GM10847 (cell line): ENCODE results near the gene SPON1.

Source experiments
- POLR2A ChIP-seq: IDR thresholded peaks from 2 replicates; pipeline ENCODE4 v1.6.1; 2011; ENCODE audit not compliant: insufficient read length; ENCODE audit errors: extremely low read depth

SPON1 gene

DNA sequence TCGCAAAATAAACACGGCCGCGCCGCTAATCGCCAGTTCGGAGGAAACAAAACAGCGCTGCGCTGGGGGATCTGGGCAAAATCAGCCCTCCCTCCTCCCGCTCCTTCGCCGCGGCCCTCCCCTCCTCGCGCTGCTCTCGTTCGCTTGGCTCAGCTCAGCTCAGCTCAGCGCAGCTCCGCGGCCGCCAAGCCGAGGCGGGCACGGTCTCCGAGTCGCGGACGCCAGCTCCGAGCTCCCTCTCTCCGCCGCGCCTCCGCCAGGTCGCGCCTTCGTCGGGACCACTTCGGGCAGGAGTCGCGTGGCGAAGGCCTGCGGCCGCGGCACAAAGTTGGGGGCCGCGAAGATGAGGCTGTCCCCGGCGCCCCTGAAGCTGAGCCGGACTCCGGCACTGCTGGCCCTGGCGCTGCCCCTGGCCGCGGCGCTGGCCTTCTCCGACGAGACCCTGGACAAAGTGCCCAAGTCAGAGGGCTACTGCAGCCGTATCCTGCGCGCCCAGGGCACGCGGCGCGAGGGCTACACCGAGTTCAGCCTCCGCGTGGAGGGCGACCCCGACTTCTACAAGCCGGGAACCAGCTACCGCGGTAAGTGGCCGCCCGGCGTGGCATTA lies at the start of gene SPON1:
Gene SPON1, plus strand, starts transcription at position 162 of the 607 bp plus-strand sequence. Its CDS starts 182 bp downstream, at position 344.
- no peak for TF ChIP-seq POLR2A

GRCh38 chr11:13917264-13917663 lies 45.3 kb upstream of the SPON1 start:
- TF ChIP-seq POLR2A, result no peak

DNA sequence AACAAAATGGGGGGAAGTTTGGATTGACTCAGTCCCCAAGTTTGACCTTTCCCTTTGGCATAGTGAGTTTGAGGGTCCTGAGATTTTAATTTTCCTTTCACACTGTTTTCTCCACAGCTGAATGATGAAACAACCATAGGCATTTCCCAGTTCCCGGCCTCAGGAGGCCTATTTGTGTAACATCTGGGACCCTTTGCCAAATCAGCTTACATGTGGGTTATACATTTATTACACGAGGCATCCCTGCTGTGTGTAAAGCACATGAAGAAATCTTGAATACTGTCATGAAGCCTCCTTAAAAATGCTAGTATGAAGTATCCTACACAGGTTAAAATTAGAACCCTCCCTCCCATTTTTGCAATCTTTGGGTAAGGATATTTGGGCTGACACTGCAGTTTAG lies 44.6 kb upstream of the SPON1 start:
- no peak for TF ChIP-seq POLR2A

- no peak for TF ChIP-seq POLR2A
These were observed 41.8 kb upstream of the SPON1 start for GRCh38 chr11:13920756-13921155.

DNA sequence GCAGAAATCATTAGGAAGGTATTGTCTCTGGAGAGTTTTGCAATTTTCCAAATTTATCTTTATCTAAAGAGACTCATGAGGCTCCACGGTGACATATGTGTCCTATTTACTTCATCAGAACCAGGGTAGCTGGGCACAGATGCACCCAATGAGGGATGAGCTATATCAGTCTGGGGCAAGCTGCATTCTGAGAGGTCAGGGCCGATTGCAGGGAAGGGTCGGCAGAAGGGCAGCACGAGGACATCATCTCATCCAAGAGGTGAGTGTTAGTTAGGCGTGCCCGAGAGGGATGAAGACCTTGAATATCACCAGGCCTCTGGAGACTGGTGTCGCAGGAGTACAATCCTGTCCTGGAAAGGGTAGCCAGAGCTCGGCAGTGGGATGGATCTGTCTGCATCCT lies 41.0 kb upstream of the SPON1 start:
- TF ChIP-seq POLR2A, result no peak

- TF ChIP-seq POLR2A, result no peak
These were observed 39.3 kb upstream of the SPON1 start for GRCh38 chr11:13923182-13923581.

GRCh38 chr11:13923716-13924650 lies 38.5 kb upstream of the SPON1 start:
- TF ChIP-seq POLR2A, result no peak

GRCh38 chr11:13924801-13925327 lies 37.7 kb upstream of the SPON1 start:
- TF ChIP-seq POLR2A, result no peak

DNA sequence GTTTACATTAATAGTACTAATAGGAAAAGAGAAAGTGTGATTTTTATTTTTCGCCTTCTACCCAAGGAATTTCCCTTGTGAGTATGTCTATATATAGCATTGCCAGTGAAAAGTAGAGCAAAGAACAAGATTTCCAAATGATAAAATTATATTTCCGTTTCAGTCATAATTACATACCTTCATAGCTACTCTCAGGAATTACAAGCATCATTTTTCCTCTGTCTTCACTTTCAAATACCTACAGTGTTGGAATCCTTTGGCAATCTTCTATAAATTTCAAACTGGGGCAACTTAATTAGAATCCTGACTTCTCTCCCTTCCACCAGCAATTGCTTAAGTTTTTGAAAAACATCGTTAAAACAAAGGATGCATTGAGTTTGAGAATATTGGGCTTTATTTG lies 35.5 kb upstream of the SPON1 start:
- TF ChIP-seq POLR2A, result no peak

- TF ChIP-seq POLR2A, result no peak
These were observed 35.0 kb upstream of the SPON1 start for GRCh38 chr11:13927481-13927880.

DNA sequence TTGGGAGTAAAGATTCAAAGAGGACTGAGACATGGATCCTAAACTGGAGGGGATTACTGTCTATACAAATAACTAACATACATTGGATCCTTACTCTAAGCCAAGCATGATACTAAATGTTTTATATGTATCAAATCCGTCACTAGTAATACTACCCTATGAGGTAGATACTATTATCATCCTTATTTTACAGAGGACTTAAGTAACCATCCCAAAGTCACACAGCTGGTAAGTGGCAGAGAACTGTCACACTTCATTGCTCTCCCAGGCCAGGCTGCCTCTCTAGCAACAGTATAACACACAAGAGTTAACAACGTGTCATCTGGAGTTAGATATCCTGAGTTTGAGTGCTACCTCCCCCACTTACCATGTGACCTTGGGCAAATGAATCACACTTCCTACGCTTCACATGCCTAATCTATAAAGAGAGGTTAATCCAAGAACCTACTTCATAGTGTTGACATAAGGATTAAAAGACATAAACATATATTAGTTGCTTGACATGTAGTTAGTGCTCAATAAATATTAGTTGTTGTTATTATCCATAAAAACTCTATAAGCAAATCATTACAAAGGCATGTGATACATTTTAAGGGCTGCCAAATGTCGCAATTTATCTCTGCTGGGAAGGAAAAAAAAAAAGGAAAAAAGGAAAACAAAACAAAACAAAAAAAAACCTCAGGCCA lies 33.8 kb upstream of the SPON1 start:
- TF ChIP-seq POLR2A, result no peak

- TF ChIP-seq POLR2A, result no peak
These were observed 33.1 kb upstream of the SPON1 start for GRCh38 chr11:13929395-13929891.

- no peak for TF ChIP-seq POLR2A
These were observed 31.2 kb upstream of the SPON1 start for GRCh38 chr11:13931356-13931755.

GRCh38 chr11:13939961-13940906 lies 22.3 kb upstream of the SPON1 start:
- TF ChIP-seq POLR2A, result no peak

DNA sequence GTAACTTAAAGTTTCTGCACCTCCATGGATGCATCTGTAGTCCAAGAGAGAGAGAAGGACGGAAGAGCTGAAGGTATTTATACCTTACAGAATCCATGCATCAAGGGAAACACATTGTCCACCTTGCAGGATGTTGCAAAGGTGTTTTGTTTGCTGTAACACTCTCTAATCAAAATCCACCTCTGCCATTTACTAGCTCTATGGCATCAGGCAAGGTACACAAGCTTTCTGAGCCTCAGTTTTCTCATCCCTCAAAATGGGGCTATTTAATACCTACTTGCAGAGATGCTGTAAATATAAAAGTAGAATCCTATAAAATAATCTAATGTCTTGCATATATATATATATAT lies 21.6 kb upstream of the SPON1 start:
- no peak for TF ChIP-seq POLR2A

DNA sequence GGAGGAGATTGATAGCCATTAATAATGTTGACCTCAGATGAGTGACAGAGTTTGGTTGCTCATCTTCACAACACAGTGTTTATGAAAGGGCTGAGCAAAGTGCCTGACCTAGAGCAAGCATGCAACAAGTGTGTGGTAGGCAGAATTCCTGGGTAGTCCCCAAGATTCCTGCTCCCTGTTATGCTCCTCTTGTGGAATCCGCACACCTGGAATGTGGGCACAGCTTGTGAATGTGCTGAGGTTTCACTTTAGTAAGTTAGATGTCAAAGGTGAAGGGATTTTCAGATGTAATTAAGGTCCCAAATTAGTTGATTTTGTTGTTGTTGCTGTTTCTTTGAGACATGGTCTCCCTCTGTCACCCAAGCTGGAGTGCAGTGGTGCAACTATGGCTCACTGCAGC lies 20.7 kb upstream of the SPON1 start:
- no peak for TF ChIP-seq POLR2A
